Mesothelial cell of epicardium (in vitro differentiated cells): ENCODE measurements around the gene PDE7B. TPM values are rescaled to one million over a fixed set of nuclear protein-coding genes. Genes with fewer than 3 reads are reported as not detected.

Experiments
- DNase-seq, 2 experiments: peaks; one replicate each; pipeline ENCODE4 v3.0.0; 2021; ENCODE audit warnings: low spot score in 2 of 2; ENCODE audit not compliant: unreplicated experiment in 2 of 2
- H3K27ac Mint-ChIP-seq: 2 replicates; pipeline ENCODE4 v1.8.0; 2021; ENCODE audit warnings: mixed read lengths
- H3K27me3 Mint-ChIP-seq: 2 replicates; pipeline ENCODE4 v1.8.0; 2021; ENCODE audit warnings: low read depth, mixed read lengths
- H3K36me3 Mint-ChIP-seq: 2 replicates; pipeline ENCODE4 v1.8.0; 2021; ENCODE audit warnings: mixed read lengths
- H3K4me1 Mint-ChIP-seq: 2 replicates; pipeline ENCODE4 v1.8.0; 2021; ENCODE audit warnings: mixed read lengths
- H3K4me3 Mint-ChIP-seq: 2 replicates; pipeline ENCODE4 v1.8.0; 2021; ENCODE audit warnings: mild to moderate bottlenecking, moderate library complexity, mixed read lengths
- H3K9me3 Mint-ChIP-seq: 2 replicates; pipeline ENCODE4 v1.8.0; 2021; ENCODE audit warnings: mixed read lengths
- total RNA-seq: library from RNA; stranded (reverse); gene quantifications from 3 replicates; pipeline ENCODE4 v1.2.1, GENCODE V29; 2021
- TF ChIP-seq, protein P1 (sequence below): fragments of 200-600 bp; sonication (generic); IDR thresholded peaks from one replicate; pipeline ENCODE4 v1.5.0; 2021; ENCODE audit warnings: antibody characterized with exemption; ENCODE audit not compliant: unreplicated experiment

PDE7B gene
- total RNA-seq, 1 donor from 2014 or later, result 18.2 TPM

DNA sequence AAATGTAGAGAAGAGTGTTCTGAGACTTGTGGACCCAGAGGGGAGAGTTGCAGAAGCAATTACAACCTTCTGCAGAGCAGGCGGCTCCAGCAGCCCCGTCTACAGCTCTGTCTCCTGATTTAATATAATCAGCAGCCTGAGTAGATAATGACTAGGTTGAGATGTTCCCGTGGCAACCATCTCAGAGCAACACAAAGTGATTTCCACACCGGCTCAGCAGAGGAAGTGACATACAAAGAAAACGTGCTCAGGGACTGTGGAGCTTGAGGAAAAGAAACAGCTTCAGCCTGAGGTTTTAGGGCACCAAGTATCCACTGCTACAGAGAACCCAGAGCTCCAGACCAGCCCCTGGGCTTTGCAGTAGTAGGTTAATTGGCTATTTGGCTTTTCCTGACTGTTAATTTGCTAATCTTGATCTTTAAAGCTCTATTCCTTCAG lies 262.3 kb downstream of the PDE7B start:
- Mint-ChIP-seq H3K4me3 (no peak overlapping the region), H3K9me3 (no peaks in the 10 kb centered on the region), H3K36me3 (peaks cover 8% of the 10 kb centered on the region), H3K4me1 (peaks cover 74% of the 10 kb centered on the region), H3K27ac (peak overlapping the region; percentile 89), H3K27me3 (no peaks in the 10 kb centered on the region)
- peak in 1 of 2 experiments; percentile 48 for DNase-seq
- TF ChIP-seq, protein P1, sequence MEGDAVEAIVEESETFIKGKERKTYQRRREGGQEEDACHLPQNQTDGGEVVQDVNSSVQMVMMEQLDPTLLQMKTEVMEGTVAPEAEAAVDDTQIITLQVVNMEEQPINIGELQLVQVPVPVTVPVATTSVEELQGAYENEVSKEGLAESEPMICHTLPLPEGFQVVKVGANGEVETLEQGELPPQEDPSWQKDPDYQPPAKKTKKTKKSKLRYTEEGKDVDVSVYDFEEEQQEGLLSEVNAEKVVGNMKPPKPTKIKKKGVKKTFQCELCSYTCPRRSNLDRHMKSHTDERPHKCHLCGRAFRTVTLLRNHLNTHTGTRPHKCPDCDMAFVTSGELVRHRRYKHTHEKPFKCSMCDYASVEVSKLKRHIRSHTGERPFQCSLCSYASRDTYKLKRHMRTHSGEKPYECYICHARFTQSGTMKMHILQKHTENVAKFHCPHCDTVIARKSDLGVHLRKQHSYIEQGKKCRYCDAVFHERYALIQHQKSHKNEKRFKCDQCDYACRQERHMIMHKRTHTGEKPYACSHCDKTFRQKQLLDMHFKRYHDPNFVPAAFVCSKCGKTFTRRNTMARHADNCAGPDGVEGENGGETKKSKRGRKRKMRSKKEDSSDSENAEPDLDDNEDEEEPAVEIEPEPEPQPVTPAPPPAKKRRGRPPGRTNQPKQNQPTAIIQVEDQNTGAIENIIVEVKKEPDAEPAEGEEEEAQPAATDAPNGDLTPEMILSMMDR, result no peak

DNA sequence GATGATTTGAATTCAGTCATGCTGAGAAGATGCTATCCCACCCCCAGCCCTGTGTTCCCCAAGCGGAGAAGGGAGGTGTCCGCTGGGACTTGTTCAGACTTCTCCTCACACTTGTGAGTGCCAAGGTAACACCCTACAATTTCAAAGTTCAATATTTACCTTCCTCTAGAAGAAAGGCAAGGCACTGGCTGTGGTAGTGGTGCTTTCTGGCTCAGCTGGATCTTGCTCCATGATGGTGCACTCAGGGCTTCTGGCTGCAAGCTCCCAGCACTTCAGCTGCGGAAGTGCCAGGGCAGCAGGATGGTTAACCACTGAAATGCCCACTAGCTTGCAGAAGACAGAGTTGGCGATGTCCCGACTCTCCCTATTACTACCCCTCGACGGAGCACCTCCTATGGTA lies 263.2 kb downstream of the PDE7B start:
- Mint-ChIP-seq H3K4me1 (peaks cover 73% of the 10 kb centered on the region), H3K4me3 (no peak overlapping the region), H3K9me3 (no peaks in the 10 kb centered on the region), H3K27ac (no peak overlapping the region), H3K27me3 (no peaks in the 10 kb centered on the region), H3K36me3 (peaks cover 6% of the 10 kb centered on the region)
- TF ChIP-seq, protein P1, result no peak
- DNase-seq, result no peak

DNA sequence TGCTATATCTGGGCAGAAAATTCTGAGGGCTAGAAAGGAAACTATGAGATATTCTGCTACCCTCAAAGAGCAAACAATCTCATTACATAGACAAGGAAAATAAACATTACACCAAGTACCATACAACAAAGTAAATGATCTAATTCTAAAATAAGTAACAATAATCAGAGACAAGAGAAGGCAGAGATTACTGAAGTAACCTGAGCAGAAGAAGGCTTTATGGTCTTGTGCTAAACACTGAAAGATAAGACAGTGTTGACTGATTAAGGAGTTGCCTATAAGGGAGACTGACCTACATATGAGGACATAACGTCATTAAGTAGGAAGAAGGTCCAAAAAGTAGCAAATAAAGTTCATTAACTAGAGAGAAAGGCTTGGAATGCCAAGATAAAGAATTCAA lies 264.4 kb downstream of the PDE7B start:
- H3K4me3 Mint-ChIP-seq, result no peak overlapping the region

DNA sequence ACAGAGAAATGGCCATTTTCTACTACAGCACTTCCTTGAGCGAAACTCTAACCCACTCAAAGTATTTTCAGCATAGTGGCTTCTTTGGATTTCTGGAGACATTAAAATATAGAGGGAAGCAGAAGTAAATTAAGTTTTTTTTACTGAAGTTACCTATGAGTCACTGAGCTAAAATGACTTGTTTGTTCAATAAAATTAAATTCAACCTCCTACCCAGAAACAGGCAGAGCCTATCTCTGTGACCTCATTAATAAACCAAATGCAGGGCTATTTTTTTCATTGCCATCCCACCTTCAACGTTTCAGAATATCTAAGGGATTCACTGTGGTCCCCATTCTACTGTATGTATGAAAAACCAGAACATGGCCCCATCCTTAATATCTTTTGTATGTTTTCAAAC lies 265.6 kb downstream of the PDE7B start:
- Mint-ChIP-seq H3K27ac (peak overlapping the region; percentile 20), H3K27me3 (no peaks in the 10 kb centered on the region), H3K4me3 (no peak overlapping the region), H3K36me3 (peaks cover 5% of the 10 kb centered on the region), H3K4me1 (peaks cover 64% of the 10 kb centered on the region), H3K9me3 (peaks cover 7% of the 10 kb centered on the region)
- no peak for DNase-seq
- TF ChIP-seq, protein P1, result no peak

More for the DNA sequence above, 264.4 kb downstream of the PDE7B start:
- Mint-ChIP-seq H3K27me3 (no peaks in the 10 kb centered on the region), H3K4me1 (peaks cover 71% of the 10 kb centered on the region), H3K9me3 (no peaks in the 10 kb centered on the region), H3K27ac (no peak overlapping the region), H3K36me3 (peaks cover 5% of the 10 kb centered on the region)
- TF ChIP-seq, protein P1, result no peak
- DNase-seq, result no peak

DNA sequence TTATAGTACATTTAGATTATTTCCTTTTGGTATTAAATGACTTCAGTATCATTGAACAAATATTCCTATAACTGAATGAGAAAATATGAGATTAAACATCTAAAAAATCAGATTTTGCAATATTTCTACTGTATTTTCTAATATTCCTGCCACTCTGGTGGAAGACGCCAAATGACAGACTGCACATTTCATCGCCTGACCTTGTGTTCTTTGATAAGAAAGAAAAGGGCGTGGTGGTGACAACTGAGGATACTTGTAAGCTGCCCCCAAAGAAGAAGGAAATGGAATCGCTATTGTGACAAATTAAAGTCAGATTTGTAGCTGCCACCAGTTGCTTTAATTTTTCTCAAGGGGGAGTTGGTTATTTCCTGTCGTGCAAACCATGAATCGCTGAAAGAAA lies 267.3 kb downstream of the PDE7B start:
- peaks cover 63% of the 10 kb centered on the region for H3K4me1 Mint-ChIP-seq
- no peak overlapping the region for H3K27ac Mint-ChIP-seq
- DNase-seq, result no peak
- H3K36me3 Mint-ChIP-seq, result peaks cover 5% of the 10 kb centered on the region
- no peaks in the 10 kb centered on the region for H3K27me3 Mint-ChIP-seq
- no peak overlapping the region for H3K4me3 Mint-ChIP-seq
- TF ChIP-seq, protein P1, result no peak
- H3K9me3 Mint-ChIP-seq, result peaks cover 7% of the 10 kb centered on the region

DNA sequence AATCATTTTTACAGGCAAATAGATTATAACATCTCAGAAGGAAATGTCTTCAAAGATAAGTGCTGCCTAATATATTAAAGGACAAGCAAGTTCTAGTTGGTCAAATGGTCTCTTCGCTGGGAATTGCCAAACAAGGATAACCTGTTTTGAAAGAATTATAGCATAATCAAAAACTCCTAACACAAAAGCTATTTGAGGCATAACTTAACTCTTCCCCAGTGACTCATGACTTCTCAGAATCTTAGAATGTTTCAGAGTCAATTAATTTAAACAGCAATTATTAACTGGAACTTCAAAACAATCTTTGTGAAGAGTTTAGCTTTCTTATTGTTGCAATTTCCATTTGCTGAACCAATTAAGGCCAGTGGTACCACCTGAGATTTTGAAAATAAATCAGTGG lies 272.0 kb downstream of the PDE7B start:
- Mint-ChIP-seq H3K27me3 (no peaks in the 10 kb centered on the region), H3K9me3 (peaks cover 7% of the 10 kb centered on the region), H3K36me3 (peaks cover 3% of the 10 kb centered on the region), H3K4me1 (peaks cover 44% of the 10 kb centered on the region), H3K27ac (peak overlapping the region; percentile 83), H3K4me3 (no peak overlapping the region)
- TF ChIP-seq, protein P1, result no peak
- no peak for DNase-seq
